ENCODE results near the gene WRNIP1.
"Not testable (repeated sequence)": the region's sequence is repeated elsewhere in the genome, so short reads cannot be mapped to it uniquely, and the experiment has no call there.

The WRNIP1 gene

DNA sequence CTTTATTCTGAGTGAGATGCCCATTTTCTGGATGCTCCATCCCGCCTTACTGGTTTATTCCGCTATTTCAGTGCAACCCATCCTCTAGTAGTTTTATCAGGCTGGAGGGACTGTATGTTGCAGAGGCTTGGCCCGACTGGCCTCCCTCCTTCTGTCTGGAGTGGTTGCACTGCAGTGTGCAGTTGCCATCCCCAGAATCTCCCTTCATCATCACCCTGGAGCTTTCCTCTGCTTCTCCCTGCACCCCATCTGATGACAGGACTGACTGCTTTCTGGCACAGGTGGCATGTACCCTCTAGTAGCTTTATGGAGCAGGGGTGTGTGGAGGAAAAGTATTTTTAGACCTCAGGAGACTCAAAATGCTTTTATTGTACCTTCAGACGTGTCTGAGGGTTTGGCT, 21.1 kb downstream of the WRNIP1 start:
- no peak for DNase-seq (ENCODE audit: low spot score)

- DNase-seq (ENCODE audit: low spot score) = peak; percentile 67
Measured at GRCh38 chr6:2790588-2791449, 25.6 kb downstream of the WRNIP1 start.

DNA sequence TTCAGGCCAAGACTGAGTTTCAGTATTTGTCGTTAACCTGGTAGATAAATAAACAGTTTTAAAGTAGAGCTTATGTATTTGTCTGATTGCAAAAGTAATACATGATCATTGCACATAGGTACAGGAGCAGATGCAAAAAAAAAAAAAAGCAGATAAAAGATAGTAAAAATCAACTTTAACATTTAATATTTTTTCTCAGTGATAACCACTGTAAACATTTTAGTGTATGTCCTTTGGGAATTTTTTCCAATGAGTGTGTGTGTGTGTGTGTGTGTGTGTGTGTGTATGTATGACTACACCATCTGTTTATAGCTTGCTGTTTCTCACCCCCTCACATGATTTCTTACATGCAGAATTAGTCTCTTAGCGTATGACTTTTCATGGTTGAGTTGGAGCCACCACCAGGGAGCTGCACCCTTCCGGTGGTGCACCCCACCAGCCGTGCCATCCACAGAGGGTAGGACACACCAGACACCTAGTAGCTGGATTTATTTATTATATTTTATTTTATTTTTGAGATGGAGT, 26.3 kb downstream of the WRNIP1 start:
- no peak for DNase-seq (ENCODE audit: low spot score)

DNA sequence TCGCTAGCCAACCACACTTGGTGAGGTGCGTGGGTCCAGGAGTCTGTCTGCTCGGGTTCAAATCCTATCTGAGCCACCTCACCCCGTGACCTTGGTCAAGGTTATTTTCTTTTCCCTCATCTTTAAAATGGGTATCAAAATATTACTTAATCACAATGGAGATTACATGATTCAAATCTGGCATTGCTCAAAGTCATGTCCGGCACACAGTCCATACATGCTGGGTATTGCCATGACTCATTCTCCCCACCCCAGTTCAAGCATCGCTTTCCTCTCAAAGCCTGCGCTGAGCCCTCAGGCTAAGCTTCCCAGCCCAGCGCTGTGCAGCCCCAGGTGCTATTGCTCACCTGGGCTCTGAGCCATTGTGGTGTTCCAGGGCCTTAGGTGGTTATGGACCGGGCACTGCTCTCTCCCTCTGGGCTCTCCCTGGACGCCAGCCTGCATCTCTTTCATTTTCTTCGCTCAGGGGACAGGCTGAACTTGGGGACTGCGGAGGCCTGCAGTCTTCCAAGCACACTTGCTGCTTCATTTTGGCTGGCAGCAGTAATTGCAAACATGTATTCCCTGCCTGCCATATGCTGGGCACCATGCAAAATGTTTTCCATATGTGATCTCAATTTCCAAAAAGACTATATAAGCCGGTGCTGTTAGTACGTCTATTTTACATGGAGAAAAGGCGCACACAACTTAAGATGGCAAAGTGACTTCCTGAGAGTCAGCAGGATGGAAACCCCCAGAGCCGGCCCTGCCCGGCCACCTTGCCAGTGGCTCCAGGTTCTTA, 27.3 kb downstream of the WRNIP1 start:
- no peak for DNase-seq (ENCODE audit: low spot score)

DNA sequence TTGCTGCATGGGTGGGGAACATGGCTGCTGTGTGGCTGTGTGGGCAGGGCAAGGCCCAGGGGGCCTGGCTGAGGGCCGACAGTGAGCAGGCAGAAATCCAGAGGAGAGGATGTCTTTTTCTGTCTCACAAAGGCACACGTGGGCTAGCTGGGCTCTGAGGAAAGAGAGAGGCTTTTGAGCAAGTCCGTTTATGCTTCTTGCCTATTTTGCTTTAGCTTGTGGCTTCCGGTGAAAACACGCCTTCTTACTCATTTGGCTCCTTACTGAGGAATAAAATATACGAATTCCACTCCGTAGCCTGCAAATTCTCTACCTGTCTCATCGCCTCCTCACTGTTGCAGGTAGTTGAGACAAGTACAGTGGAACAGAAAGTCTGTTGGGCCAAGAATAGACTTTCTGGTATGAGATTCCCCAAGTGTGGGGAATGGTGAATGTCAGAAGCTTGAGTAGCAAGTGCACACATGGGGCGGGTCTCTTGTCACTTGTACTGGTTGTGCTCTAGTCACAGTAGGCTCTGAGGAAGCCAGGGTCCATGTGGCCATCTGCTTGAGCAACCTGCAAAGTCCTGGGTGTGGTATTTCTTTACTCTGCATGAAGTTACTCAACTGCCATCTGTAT, 28.4 kb downstream of the WRNIP1 start:
- no peak for DNase-seq (ENCODE audit: low spot score)

- DNase-seq (ENCODE audit: low spot score) = no peak
Measured at GRCh38 chr6:2794171-2794730, 29.1 kb downstream of the WRNIP1 start.

- DNase-seq (ENCODE audit: low spot score) = no peak
Measured at GRCh38 chr6:2795162-2795561, 30.0 kb downstream of the WRNIP1 start.

- DNase-seq (ENCODE audit: low spot score) = no peak
Measured at GRCh38 chr6:2795956-2796355, 30.8 kb downstream of the WRNIP1 start.

GRCh38 chr6:2796861-2797260, 31.7 kb downstream of the WRNIP1 start:
- no peak for DNase-seq (ENCODE audit: low spot score)

- no peak for DNase-seq (ENCODE audit: low spot score)
Measured at GRCh38 chr6:2797564-2798031, 32.4 kb downstream of the WRNIP1 start.

DNA sequence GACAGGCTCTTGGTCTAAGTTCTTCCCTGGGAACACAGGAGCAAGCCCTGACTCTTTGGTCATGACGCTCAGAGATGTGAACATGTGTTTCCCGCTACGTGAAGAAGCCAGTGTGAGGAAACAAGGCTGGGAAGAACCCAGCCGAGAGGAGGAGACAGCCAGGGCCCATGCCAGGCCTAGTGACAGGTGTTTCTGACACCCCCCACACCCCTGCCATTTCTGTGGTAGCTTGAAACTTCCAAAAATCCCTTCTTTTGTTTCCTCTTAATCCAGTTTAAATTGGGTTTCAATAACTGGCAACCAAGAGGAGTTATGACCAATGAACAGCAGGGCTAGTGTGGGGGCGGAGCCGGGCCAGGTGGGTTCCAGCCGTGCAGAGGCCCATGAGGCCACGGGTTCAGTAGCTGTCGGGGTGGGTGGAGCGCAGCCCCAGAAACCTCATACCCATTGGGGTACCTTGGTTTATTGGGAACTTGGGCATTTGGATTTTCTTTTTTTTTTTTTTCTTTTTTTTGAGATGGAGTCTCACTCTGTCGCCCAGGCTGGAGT, 33.5 kb downstream of the WRNIP1 start:
- DNase-seq (ENCODE audit: low spot score) = no peak

DNA sequence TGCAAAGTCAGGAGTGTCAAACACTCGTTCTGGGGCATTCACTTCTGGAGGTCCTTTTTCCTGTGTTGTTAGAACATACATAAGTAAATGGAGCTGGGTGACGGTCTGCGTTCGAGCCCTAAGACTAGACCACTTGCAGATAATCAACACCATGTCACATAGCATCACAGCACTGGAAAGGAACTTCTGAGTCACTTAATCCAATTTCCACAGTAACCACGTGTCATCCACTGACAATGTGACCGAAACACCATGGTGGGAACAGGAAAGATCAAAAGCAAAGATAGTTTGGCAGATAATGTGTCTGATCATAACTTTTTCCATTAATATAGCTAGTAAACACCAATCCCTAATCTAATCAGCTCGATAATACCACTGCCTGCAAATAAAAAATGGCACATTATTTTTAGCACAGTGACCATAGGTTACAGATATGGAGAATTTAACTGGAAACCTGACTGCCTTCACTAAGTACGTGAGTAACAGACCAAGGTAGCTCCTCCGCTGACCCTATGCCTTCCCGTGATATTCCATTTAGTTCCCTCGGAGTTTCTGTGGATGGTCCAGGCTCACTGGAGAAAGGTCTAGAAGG, 34.8 kb downstream of the WRNIP1 start:
- DNase-seq (ENCODE audit: low spot score) = no peak

GRCh38 chr6:2800552-2801316, 35.5 kb downstream of the WRNIP1 start:
- no peak for DNase-seq (ENCODE audit: low spot score)

DNA sequence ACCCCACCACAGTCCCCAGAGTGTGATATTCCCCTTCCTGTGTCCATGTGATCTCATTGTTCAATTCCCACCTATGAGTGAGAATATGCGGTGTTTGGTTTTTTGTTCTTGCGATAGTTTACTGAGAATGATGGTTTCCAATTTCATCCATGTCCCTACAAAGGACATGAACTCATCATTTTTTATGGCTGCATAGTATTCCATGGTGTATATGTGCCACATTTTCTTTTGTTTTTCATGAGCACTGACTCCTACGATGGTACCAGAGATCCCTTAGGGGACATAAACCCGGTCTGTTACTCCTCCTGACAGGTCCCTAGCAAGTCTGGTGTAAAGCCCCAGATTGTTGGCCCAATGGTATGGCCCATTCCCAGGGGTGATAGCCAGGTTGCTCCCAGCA, 36.5 kb downstream of the WRNIP1 start:
- not testable (repeated sequence) for DNase-seq (ENCODE audit: low spot score)

- no peak for DNase-seq (ENCODE audit: low spot score)
Measured at GRCh38 chr6:2802521-2803060, 37.4 kb downstream of the WRNIP1 start.

DNA sequence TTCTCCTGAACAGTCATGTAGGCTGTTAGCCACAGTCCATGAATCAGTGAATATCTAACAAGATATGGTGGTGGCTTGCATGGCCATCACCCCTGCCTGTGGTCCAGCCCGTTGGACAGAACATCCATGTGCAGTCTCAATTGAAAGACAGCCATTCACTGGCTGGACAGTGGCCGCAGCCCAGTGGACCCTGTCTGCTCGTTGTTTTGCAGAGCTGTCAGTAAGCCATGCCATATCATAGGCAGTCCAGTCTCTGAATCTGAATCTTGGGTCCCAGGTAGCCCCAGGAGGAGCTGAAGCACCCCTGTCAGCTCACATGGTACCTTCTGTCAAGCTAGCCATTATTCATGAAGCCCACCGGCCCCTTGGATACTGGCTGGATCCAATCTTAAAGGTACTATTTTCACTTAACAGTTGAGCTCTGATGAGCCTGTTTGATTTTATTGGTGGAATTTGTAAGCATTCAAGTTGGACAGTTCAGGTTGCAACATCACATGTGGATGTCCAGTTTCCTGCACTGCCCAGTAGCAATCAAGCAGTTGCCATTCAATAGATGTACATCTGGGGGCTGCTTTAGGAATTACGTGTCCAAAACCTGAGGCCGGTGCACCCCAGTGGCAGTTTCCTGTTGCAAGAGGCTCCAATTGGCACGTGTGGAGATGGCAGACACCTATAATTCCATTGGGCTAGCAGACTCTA, 38.7 kb downstream of the WRNIP1 start:
- DNase-seq (ENCODE audit: low spot score) = no peak

- no peak for DNase-seq (ENCODE audit: low spot score)
Measured at GRCh38 chr6:2804516-2804915, 39.3 kb downstream of the WRNIP1 start.

GRCh38 chr6:2805031-2805430, 39.8 kb downstream of the WRNIP1 start:
- DNase-seq (ENCODE audit: low spot score) = no peak

GRCh38 chr6:2806644-2807043, 41.5 kb downstream of the WRNIP1 start:
- DNase-seq (ENCODE audit: low spot score) = no peak
